Colonic mucosa (tissue), 4 donors: Measurements from ENCODE around the gene PCNX2. TPM values are rescaled to one million over a fixed set of nuclear protein-coding genes. Genes with fewer than 3 reads are reported as not detected.

Source experiments
- DNase-seq: peaks from one replicate; pipeline ENCODE4 v3.0.0-alpha.2; 2020
- H3K27ac ChIP-seq: fragments of 200-600 bp; one replicate; pipeline ENCODE4 v1.8.0; 2021
- H3K27me3 ChIP-seq: fragments of 200-600 bp; one replicate; pipeline ENCODE4 v1.8.0; 2021
- H3K36me3 ChIP-seq: fragments of 200-600 bp; one replicate; pipeline ENCODE4 v1.8.0; 2021
- H3K4me1 ChIP-seq: fragments of 200-600 bp; one replicate; pipeline ENCODE4 v1.8.0; 2021; ENCODE audit warnings: mild to moderate bottlenecking
- H3K4me3 ChIP-seq: fragments of 200-600 bp; one replicate; pipeline ENCODE4 v1.8.0; 2021
- H3K9ac ChIP-seq, 2 donors: one replicate each; pipeline ENCODE4 v1.7.0; 2013; ENCODE audit warnings: control low read depth in 2 of 2, low read depth in 2 of 2, low read length in 2 of 2
- H3K9me3 ChIP-seq: fragments of 200-600 bp; one replicate; pipeline ENCODE4 v1.8.0; 2021
- intact Hi-C: fragments of 100-400 bp; cut with DNase I; formaldehyde crosslinking; loops from one replicate; pipeline ENCODE4 v1.14.1; 2022
- total RNA-seq, 2 donors: library from RNA; stranded (reverse); fragmentation: NEBNext Ultra II Directional in 1 of 2; extraction: Animal tissue kit (Norgen Biotek cat#: 25700) in 1 of 2; gene quantifications; one replicate each; pipeline ENCODE4 v1.2.1, GENCODE V29; 2021
- TF ChIP-seq, protein P1 (sequence below): fragments of 200-600 bp; IDR thresholded peaks from one replicate; pipeline ENCODE4 v1.8.0; 2022; ENCODE audit warnings: antibody characterized with exemption, mild to moderate bottlenecking
- donor health status: healthy.
- donor health status: DM: no; HTN: no; CAD: no.
- donor health status: DM: no; HTN: no; CAD: no.

PCNX2 gene
- total RNA-seq, 2 donors from 2014 or later = 5.4 to 6.7 TPM

DNA sequence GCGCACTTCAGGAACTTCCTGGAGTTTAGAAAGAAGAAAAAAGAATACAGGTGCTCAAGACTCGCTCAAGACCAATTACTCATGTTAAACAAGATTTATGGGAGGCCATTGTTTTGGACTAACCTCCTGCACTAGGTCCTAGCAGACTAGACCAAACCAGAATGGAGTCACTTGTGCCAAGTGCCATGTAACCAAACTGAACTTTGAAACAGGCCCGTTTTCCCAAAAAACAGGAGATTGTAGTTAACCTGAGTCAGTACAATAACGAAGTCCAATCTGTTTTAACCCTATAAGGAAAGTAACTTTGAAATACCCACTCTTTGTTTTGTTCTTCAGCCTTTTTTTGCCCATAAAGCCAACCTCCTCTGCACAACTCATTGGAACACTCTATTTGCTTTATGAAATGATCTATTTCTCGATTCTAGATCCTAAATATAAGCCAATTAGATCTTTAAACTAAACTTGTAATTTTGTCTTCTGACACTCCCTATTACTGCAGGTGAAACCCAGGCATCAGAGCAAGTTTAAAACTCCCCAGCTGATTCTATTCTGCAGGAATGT is 345.8 kb downstream of the PCNX2 start:
- Histone ChIP-seq H3K9me3 (no peaks in the 10 kb centered on the region), H3K4me1 (no peaks in the 10 kb centered on the region), H3K27ac (peak overlapping the region; percentile 71), H3K36me3 (no peaks in the 10 kb centered on the region), H3K9ac (peak overlapping the region in 1 of 2 donors; percentile 92), H3K27me3 (no peaks in the 10 kb centered on the region), H3K4me3 (peak overlapping the region; percentile 85)
- TF ChIP-seq, protein P1, sequence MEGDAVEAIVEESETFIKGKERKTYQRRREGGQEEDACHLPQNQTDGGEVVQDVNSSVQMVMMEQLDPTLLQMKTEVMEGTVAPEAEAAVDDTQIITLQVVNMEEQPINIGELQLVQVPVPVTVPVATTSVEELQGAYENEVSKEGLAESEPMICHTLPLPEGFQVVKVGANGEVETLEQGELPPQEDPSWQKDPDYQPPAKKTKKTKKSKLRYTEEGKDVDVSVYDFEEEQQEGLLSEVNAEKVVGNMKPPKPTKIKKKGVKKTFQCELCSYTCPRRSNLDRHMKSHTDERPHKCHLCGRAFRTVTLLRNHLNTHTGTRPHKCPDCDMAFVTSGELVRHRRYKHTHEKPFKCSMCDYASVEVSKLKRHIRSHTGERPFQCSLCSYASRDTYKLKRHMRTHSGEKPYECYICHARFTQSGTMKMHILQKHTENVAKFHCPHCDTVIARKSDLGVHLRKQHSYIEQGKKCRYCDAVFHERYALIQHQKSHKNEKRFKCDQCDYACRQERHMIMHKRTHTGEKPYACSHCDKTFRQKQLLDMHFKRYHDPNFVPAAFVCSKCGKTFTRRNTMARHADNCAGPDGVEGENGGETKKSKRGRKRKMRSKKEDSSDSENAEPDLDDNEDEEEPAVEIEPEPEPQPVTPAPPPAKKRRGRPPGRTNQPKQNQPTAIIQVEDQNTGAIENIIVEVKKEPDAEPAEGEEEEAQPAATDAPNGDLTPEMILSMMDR = no peak
- intact Hi-C loops = loop anchor here (10.0 kb wide), 1 partner anchor 195 kb away; no protein-coding TSS in a partner anchor
- DNase-seq = no peak

DNA sequence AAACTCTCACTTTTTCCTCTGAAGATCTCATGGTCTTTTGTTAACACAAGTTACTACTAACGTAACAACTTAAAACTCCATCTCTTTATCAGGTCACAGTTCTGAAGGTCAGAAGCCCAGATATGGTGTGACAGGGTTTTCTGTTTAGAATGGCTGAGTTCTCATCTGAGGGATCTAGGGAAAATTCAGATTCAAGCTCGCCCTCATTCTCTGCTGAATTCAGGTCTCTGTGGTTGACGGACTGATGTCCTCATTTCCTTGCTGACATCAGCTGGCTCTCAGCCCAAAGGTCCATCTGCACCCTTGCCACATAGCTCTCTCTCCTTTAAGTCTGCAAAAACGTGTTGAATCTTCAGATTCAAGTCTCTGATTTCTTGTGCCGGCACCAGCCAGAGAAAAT is 351.2 kb downstream of the PCNX2 start:
- intact Hi-C loops = no loop called here
- no peak overlapping the region for H3K4me3 ChIP-seq
- TF ChIP-seq, protein P1 = no peak

GRCh38 chr1:232943679-232944252 is 351.8 kb downstream of the PCNX2 start:
- TF ChIP-seq, protein P1 = no peak

More for the DNA sequence above, 351.2 kb downstream of the PCNX2 start:
- Histone ChIP-seq H3K9ac (no peak overlapping the region), H3K27ac (no peak overlapping the region), H3K27me3 (no peaks in the 10 kb centered on the region), H3K9me3 (no peaks in the 10 kb centered on the region), H3K36me3 (no peaks in the 10 kb centered on the region), H3K4me1 (no peaks in the 10 kb centered on the region)
- no peak for DNase-seq

GRCh38 chr1:232942413-232943294 is 352.9 kb downstream of the PCNX2 start:
- intact Hi-C loops = no loop called here
- no peaks in the 10 kb centered on the region for H3K4me1 ChIP-seq
- TF ChIP-seq, protein P1 = no peak
- no peak overlapping the region for H3K27ac ChIP-seq
- DNase-seq = no peak
- H3K27me3 ChIP-seq = no peaks in the 10 kb centered on the region
- no peak overlapping the region for H3K9ac ChIP-seq
- no peaks in the 10 kb centered on the region for H3K9me3 ChIP-seq
- no peaks in the 10 kb centered on the region for H3K36me3 ChIP-seq
- H3K4me3 ChIP-seq = no peak overlapping the region

More at GRCh38 chr1:232943679-232944252, 351.8 kb downstream of the PCNX2 start:
- intact Hi-C loops = no loop called here
- no peak for DNase-seq
- no peaks in the 10 kb centered on the region for H3K4me1 ChIP-seq
- no peaks in the 10 kb centered on the region for H3K36me3 ChIP-seq
- H3K27ac ChIP-seq = no peak overlapping the region
- no peaks in the 10 kb centered on the region for H3K9me3 ChIP-seq
- H3K27me3 ChIP-seq = no peaks in the 10 kb centered on the region
- no peak overlapping the region for H3K4me3 ChIP-seq
- H3K9ac ChIP-seq = no peak overlapping the region

DNA sequence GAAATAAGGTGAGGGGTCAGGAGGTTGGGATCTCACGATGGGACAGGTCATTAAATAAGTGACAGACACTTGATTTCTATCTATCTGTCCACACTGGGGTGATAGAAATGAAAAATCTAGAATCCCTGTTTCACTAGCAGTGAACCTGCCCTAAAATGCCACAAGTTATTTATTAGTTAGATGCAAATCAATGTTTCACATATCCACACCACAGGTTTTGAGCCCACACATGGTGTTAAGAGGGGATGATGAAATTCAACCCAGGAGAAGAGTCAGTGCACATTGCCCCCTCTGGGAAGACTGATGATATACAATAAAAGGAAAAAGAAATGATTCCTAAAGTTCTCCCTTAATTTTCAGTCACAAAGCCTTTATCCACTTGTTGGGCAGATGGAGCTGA is 355.3 kb downstream of the PCNX2 start:
- no peak for DNase-seq
- intact Hi-C loops = no loop called here
- no peaks in the 10 kb centered on the region for H3K27me3 ChIP-seq
- TF ChIP-seq, protein P1 = no peak
- H3K4me3 ChIP-seq = no peak overlapping the region
- H3K27ac ChIP-seq = no peak overlapping the region
- no peaks in the 10 kb centered on the region for H3K9me3 ChIP-seq
- no peaks in the 10 kb centered on the region for H3K36me3 ChIP-seq
- no peak overlapping the region for H3K9ac ChIP-seq
- H3K4me1 ChIP-seq = no peaks in the 10 kb centered on the region
